Measurements from ENCODE around the gene SH3GL2. TPM values are rescaled to one million over a fixed set of nuclear protein-coding genes. Genes with fewer than 3 reads are reported as not detected.
A peak's percentile ranks its signal among the peaks of the same experiment; 100 is the strongest.

SH3GL2 gene
- total RNA-seq, 4 donors from 2014 or later = not detected

GRCh38 chr9:17810728-17811571 is 232.1 kb downstream of the SH3GL2 start:
- H3K27me3 ChIP-seq = peaks cover 0 to 8% of the 10 kb centered on the region in 2 donors
- peaks cover 0 to 13% (median 2%) of the 10 kb centered on the region in 4 donors for H3K4me1 ChIP-seq
- peak; percentile 17 to 73 for DNase-seq (ENCODE audit: low spot score in 2 of 2)
- TF ChIP-seq CTCF (IDR thresholded peaks at IDR 0.05) (peak; percentile 64 to 82 (median 77)), POLR2A (IDR thresholded peaks at IDR 0.05) (no peak)
- no peak overlapping the region for H3K4me3 ChIP-seq
- WGBS, 2 donors = 18 to 21% methylated on average over 13 of the region's 13 CpGs
- H3K36me3 ChIP-seq = no peaks in the 10 kb centered on the region
- no peaks in the 10 kb centered on the region for H3K9me3 ChIP-seq
- H3K27ac ChIP-seq = no peak overlapping the region

- 94 to 95% methylated on average over 4 of the region's 4 CpGs for WGBS, 2 donors
- Histone ChIP-seq H3K4me3 (no peak overlapping the region), H3K27ac (no peak overlapping the region), H3K27me3 (peaks cover 0 to 8% of the 10 kb centered on the region in 2 donors), H3K36me3 (no peaks in the 10 kb centered on the region), H3K4me1 (peaks cover 0 to 13% (median 2%) of the 10 kb centered on the region in 4 donors), H3K9me3 (no peaks in the 10 kb centered on the region)
- DNase-seq (ENCODE audit: low spot score in 2 of 2) = no peak
- TF ChIP-seq EP300 (IDR thresholded peaks at IDR 0.05) = no peak
- no peak for TF ChIP-seq CTCF (IDR thresholded peaks at IDR 0.05)
- no peak for TF ChIP-seq POLR2A (IDR thresholded peaks at IDR 0.05)
Observed at GRCh38 chr9:17813798-17814197, 234.9 kb downstream of the SH3GL2 start.

- H3K4me3 ChIP-seq = no peak overlapping the region
- TF ChIP-seq EP300 (IDR thresholded peaks at IDR 0.05) = no peak
- TF ChIP-seq CTCF (IDR thresholded peaks at IDR 0.05) = no peak
- TF ChIP-seq POLR2A (IDR thresholded peaks at IDR 0.05) = no peak
- no peak for DNase-seq (ENCODE audit: low spot score in 2 of 2)
- peaks cover 0 to 5% (median 0%) of the 10 kb centered on the region in 4 donors for H3K4me1 ChIP-seq
- H3K27ac ChIP-seq = no peak overlapping the region
- no peaks in the 10 kb centered on the region for H3K36me3 ChIP-seq
- whole genome bisulfite sequencing, 2 donors = 39 to 43% methylated on average over 1 of the region's 1 CpG
- peaks cover 0 to 8% (median 0%) of the 10 kb centered on the region in 4 donors for H3K9me3 ChIP-seq
- H3K27me3 ChIP-seq = no peaks in the 10 kb centered on the region
Observed at GRCh38 chr9:17816431-17817027, 237.7 kb downstream of the SH3GL2 start.

GRCh38 chr9:17824191-17824590 is 245.3 kb downstream of the SH3GL2 start:
- TF ChIP-seq CTCF (IDR thresholded peaks at IDR 0.05) (no peak), POLR2A (IDR thresholded peaks at IDR 0.05) (no peak), EP300 (IDR thresholded peaks at IDR 0.05) (no peak)
- H3K27ac ChIP-seq = peak overlapping the region in 1 of 4 donors; percentile 9
- peaks cover 0 to 26% (median 5%) of the 10 kb centered on the region in 4 donors for H3K4me1 ChIP-seq
- no peak overlapping the region for H3K4me3 ChIP-seq
- H3K36me3 ChIP-seq = no peaks in the 10 kb centered on the region
- peaks cover 0 to 8% (median 0%) of the 10 kb centered on the region in 4 donors for H3K9me3 ChIP-seq
- WGBS, 2 donors = 2 to 3% methylated on average over 1 of the region's 1 CpG
- no peak for DNase-seq (ENCODE audit: low spot score in 2 of 2)
- no peaks in the 10 kb centered on the region for H3K27me3 ChIP-seq
